Measurements from ENCODE around the gene CTNNA2.

Gene CTNNA2

GRCh38 chr2:80420530-80421208 lies 907.8 kb downstream of the CTNNA2 start:
- DNase-seq: no peak

DNA sequence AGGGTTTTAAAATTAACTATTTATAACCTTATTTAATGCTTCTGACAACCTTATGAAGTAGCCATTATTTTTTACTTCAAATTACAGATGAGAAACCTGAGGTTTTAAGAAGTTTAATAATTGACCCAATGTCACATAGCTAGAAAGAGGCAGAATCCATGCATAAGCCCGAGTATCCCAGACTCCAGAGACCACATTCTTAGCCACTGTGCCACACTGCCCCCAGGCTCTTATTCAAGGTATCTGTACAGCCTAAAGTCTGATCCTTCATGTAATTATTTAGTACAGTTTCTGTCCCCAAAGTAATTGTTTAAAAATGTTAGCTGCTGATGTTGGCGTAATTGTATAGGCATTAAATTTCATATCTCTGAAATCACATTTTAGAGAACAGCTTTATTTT lies 916.4 kb downstream of the CTNNA2 start:
- peak; percentile 1 for DNase-seq

GRCh38 chr2:80437959-80438358 lies 925.1 kb downstream of the CTNNA2 start:
- DNase-seq: no peak

- no peak for DNase-seq
These were observed 925.8 kb downstream of the CTNNA2 start for GRCh38 chr2:80438686-80439085.

DNA sequence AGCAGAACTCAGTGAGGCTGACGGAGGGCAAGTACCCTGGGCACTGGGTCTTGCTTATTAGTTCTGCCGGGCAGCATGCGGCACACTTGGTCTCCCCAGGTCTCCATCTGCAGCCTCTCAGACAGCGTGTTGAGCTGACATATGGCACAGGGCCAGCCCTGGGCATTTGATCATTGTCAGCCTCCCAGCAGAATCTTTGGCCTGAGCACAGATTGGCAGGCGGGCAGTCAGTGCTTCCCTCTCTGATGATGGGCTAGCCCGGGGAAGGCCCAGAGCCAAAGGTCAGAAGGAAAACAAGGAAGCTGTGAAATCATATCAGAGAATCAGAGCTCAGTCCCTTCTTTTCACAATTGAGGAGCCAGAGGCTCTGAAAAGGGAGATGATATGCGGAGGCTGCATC lies 941.8 kb downstream of the CTNNA2 start:
- no peak for DNase-seq

- DNase-seq: no peak
These were observed 946.2 kb downstream of the CTNNA2 start for GRCh38 chr2:80459028-80459427.

DNA sequence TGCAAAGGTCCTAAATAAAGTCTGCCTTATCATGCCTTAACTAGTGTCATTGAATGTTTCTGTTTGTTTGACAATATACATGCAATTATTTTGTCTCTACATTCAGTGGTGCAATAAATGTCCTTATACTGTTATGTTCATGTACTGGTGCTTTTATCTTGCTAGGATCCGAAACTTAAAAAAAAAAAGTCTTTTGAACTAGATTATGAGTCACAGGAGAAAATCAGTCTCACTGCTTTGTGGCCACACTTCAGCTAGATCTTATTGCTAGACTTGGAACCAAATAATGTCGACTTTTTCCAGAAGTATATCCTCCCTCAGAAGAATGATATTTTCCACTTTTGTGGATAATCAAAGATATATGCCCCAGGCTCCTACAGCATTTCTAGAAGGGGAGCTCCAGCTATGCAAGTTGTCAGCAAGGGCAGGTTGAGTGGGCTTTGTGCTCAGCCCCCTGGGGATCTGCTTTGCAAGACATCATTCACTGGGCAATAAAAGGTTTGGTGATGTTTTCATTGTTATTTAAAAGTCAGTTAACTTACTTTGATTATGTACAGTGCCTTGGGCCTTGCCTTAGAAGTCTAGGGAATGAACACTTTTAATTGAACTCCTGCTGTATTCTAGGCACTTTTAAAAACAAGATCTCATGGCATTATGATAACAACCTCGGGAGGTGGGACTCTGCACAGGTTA lies 948.8 kb downstream of the CTNNA2 start:
- DNase-seq: no peak

DNA sequence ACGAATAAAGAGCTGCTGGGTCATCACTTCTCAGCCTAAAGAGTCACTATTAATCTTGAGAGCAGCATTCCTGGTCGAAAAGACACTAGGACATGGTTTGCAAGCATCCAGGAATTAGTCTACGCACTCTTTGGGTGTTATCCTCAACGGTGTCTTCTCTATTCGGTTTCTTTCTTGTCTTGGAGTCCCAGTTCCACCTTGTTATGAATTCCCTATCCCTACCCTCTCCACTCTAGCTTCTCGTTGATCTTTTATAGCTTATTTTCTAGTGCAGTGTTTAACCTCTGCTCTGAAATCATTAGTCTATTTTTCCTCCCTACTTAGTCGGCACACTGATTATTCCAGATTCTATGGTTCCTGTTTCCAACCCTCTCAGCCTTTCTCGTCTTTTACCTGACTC lies 949.8 kb downstream of the CTNNA2 start:
- no peak for DNase-seq

DNA sequence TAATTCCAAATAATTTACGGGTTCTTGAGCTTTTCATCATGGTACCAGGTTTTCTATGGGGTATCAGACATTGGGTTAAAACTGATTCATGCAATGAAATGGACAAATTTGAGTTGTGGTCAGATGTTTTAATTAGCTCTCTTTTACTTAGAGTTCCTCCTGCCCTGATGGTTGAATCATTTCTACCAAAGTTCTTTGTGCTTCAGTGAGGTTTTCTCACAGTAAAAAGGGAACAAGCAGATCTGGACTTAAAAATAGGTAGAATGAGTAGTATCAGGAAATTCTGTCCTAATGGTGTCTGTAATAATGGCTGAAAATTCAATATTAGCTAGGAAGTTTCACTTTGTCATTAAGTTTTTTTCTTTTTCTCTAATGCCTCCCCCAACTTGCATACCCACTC lies 951.4 kb downstream of the CTNNA2 start:
- no peak for DNase-seq

DNA sequence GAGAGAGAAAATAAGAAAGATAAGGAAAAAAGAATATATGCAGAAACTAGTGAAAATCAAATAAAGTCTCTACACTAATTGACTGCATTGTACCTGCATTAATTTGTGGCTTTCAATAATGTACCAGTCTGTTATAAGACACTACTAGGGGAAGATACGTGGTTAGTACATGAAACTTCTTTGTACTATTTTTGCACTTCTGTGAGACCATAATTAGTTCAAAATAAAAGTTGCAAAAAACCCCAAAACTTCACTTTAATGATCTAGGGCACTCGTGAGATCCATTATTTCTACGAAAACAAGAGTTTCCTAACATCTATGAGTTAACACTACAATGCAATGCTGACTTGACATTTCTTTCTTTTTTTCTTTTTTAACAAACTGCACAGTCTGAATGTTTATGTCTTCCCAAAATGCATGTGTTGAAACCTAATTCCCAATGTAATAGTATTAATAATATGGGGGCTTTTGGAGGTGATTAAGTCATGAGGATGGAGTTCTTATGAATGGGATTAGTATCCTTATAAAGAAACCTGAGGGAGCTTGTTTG lies 954.5 kb downstream of the CTNNA2 start:
- DNase-seq: no peak

DNA sequence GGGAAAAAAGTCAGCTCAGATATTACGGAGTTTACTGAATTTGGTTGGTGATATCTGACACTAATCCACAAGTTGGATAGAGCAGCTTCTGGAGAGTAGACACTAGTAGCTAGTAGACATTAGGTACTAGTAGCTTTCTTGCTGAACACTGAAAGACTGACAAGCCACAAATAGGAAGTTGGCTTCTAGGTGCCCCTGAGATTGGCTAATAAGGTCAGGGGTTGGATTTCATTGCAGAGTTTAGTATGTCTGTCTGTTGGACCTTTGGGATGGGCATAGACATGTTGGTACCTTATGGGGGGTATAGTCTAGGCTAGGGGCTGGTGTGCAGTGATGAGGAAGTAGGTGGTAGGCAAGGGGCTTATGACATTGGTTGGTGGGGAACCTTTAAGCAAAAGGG lies 956.6 kb downstream of the CTNNA2 start:
- no peak for DNase-seq

DNA sequence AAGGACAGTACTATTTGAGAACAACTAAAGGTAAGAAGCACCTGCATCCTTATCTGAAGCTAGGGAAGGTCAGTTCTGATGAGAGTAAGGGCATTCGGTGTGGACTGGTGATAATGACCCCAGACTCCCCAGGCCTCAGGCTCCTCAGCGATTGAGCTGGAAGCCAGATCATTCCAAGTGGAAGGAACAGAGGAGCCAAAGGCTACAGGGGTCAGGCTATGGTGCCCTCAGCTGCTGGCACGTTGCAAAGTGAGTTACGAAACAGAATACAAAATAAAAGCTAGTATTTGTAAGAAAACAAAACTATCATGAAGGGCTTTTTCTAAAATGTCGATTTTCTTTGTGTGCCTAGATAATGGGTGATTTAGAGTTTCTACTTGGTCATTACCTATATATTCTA lies 960.2 kb downstream of the CTNNA2 start:
- DNase-seq: no peak

DNA sequence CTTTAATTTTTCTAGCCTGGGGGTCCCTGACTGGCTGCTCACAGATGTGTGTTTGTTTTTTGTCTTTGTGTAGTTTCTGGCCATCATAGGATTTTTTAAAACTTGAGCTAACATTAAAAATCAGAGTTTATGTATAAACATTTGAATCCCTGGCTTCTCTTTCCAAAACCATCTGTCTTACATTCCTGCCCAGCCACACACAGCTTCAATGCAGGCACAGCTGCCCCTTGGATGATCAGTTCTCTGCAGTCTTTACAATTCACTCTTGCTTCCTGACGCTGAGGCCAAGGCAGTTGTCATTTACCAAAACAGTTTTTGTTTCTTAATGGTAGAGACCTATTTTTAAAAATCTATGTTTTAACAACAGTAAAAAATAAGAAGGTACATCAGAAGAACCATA lies 960.9 kb downstream of the CTNNA2 start:
- DNase-seq: peak; percentile 14

DNA sequence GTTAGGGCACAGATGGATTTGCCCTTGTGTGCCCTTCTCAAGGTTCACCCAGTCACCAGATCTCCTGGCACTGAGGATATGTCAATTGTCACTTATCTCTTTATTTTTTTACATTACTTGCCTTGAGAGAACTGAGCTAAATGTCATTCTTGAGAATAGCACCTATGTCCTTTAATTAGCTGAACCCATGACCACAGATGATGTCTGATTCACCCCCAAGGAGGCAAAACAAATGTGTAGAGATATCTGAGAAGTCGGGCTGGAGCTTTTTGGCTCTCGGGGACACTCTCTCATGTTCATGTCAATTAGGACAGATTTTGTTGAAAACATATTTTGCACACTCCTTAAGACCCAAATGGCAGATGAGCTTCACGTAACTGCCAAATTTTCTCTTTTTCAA lies 963.1 kb downstream of the CTNNA2 start:
- no peak for DNase-seq

- DNase-seq: no peak
These were observed 963.8 kb downstream of the CTNNA2 start for GRCh38 chr2:80476535-80477117.

- DNase-seq: no peak
These were observed 969.4 kb downstream of the CTNNA2 start for GRCh38 chr2:80482276-80482675.

DNA sequence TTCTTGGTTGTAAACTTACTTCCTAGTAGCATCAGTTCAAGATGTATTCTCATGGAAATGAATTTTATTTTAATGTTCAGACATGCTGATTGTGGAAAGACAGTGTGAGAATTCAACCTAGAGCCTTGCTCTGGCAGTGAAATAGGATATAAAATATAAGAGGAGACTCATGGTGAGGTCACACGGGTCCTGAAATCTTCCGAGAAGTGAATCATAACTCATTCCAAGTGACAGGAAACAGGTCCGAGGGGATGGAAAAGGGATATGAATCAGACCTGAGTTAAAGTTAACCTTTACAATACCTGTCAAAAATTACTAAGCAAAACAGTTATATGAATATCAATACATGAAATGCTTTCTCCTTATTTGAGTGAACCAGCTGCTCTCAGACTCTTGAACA lies 976.9 kb downstream of the CTNNA2 start:
- peak; percentile 33 for DNase-seq

- no peak for DNase-seq
These were observed 978.1 kb downstream of the CTNNA2 start for GRCh38 chr2:80490964-80491363.

DNA sequence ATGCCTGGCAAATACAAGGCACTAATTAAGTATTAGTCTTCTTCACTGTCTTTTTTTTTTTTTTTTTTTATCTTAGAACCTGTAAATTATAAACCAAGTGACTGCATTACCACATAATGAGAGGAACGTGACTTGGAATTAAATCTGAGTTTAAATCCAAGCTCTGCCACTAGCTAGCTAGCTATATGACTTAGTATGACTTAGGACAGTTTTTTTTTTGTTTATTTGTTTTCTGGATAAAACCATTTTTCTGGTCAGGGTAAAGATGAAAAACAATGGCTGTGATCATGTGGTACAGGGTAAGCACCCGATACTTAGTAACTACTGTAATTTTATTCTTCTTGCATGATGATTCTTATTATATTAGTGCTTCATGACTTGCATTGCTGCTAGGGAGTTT lies 983.5 kb downstream of the CTNNA2 start:
- no peak for DNase-seq

- peak; percentile 87 for DNase-seq
These were observed 983.9 kb downstream of the CTNNA2 start for GRCh38 chr2:80496775-80497174.

DNA sequence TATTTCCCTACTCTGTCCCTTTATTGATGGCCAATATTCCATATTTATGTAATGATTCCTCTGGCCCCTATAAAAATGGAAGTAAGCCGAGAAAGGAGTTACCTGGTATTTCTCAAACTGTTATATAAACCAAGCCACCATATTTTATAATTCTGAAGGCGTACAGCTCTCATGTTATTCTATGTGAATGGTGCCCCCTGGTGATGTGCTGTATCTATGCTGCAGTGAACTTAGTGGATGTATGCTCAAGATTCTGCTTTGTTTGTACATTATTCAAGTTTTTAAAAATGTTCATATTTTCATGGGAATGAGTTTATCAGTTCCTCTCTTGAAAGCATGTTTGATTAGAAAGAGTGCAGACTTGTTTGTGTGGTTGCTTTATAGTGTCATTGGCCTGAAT lies 986.2 kb downstream of the CTNNA2 start:
- DNase-seq: peak; percentile 66

DNA sequence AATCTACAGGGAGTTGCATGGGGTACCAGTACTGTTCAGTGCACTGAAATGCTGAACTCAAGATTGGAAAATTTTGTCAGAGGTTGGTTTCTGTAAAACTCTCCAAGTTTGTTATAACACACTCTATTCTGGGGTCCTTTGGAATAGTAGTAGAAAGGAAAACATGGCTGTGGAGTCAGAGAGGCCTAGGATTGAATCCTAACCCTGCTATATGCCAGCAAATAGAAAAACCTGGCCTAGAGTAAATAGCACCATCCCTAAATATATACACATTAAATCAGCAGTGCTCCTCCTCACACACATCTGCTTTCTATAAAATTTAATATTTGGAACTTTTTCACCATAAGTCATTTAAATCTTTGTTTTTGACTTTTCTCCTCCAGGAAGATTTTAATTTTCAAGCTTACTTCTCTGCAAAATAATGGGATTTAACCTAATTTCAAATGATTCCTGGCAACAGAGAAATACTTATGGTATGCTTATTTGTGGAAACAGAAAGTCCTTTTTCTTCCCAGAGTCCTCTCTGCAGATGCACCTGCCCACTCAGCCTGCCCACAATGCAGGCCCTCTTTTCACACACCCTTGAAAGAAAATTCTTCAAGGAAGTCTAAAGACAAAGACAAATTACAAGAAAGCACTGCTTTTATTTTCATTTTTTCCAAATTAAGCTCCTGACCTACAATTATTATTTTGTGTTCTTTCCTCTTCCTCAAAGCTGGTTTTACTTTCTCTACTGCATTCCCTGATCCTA lies 989.2 kb downstream of the CTNNA2 start:
- no peak for DNase-seq

DNA sequence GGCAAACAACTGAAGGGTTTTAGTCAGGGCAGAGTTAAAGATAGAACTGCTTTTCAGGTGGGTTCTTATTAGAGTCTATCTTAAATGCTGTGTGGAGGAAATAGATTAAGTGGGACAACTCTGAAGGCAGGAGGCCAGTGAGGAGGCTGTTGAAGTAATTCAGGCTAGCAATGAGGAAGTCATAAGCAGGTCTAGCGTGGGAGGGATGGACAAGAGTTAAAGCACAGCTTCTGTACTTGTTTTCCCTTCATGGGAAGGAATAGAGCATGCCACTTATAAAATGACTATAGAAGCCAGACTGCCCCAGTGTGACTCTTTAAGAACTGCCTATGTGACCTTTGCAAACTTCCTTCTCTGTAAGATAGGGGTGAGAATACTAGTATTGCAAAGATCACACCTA lies 993.7 kb downstream of the CTNNA2 start:
- DNase-seq: no peak
